Kidney (tissue), 14 donors: Measurements from ENCODE around the gene DHX15. TPM values are rescaled to one million over a fixed set of nuclear protein-coding genes. Genes with fewer than 3 reads are reported as not detected.

ENCODE experiments used
- DNase-seq, 5 donors: peaks; one replicate each; pipeline ENCODE4 v3.0.0-alpha.2; 2013 to 2020
- FAIRE-seq: peaks from 2 replicates; lab custom pipeline; 2012; peaks lifted over from hg19 to GRCh38; lab: Jason Lieb, UNC
- H3K27ac ChIP-seq, 2 donors: one replicate each; pipeline ENCODE4 v1.7.0; 2013; ENCODE audit warnings: low read depth in 2 of 2, low read length in 2 of 2, inconsistent platforms in 1 of 2
- H3K27me3 ChIP-seq: one replicate; pipeline ENCODE4 v1.7.1; 2013; ENCODE audit warnings: low read length, inconsistent platforms; ENCODE audit not compliant: control insufficient read depth, insufficient read depth
- H3K36me3 ChIP-seq, 3 donors: one replicate each; pipeline versions ENCODE4 v1.7.0 to v1.7.1; 2013; ENCODE audit warnings: low read length in 3 of 3, control low read depth in 1 of 3, inconsistent platforms in 1 of 3; ENCODE audit not compliant: insufficient read depth in 3 of 3, control insufficient read depth in 2 of 3
- H3K4me1 ChIP-seq, 3 donors: one replicate each; pipeline versions ENCODE4 v1.7.0 to v1.7.1; 2013; ENCODE audit warnings: low read length in 3 of 3, inconsistent platforms in 1 of 3, low read depth in 1 of 3; ENCODE audit not compliant: control insufficient read depth in 2 of 3, insufficient read depth in 2 of 3
- H3K4me3 ChIP-seq, 3 donors: one replicate each; pipeline versions ENCODE4 v1.7.0 to v1.8.1; 2013; ENCODE audit warnings: low read length in 3 of 3, control low read depth in 1 of 3, inconsistent platforms in 1 of 3
- H3K9ac ChIP-seq, 3 donors: one replicate each; pipeline versions ENCODE4 v1.7.0 to v1.7.1; 2013; ENCODE audit warnings: low read length in 3 of 3, control low read depth in 1 of 3, inconsistent platforms in 1 of 3
- H3K9me3 ChIP-seq, 3 donors: one replicate each; pipeline versions ENCODE4 v1.7.0 to v1.7.1; 2013; ENCODE audit warnings: low read length in 3 of 3, control low read depth in 1 of 3, inconsistent platforms in 1 of 3; ENCODE audit not compliant: control insufficient read depth in 2 of 3, insufficient read depth in 1 of 3
- CTCF ChIP-seq: IDR thresholded peaks from 3 replicates; pipeline ENCODE4 v1.5.1; 2012; ENCODE audit warnings: mild to moderate bottlenecking, moderate library complexity, borderline replicate concordance; ENCODE audit not compliant: insufficient read depth; ENCODE audit errors: extremely low read depth
- intact Hi-C: fragments of 100-400 bp; cut with DNase I; formaldehyde crosslinking; loops from one replicate; pipeline ENCODE4 v1.11.1; 2022
- polyA plus RNA-seq: library from polyadenylated mRNA; stranded (reverse); fragments of 350-450 nt; fragmentation: Illumina TruSeq; extraction: RNeasy Lipid Tissue Mini Kit (QIAGEN cat#74804); gene quantifications from one replicate; pipeline ENCODE4 v1.2.3, GENCODE V29; 2014; ENCODE audit warnings: low read depth, low replicate concordance; ENCODE audit not compliant: insufficient read depth
- total RNA-seq: library from RNA; stranded (reverse); fragmentation: NEBNext Ultra II Directional; extraction: Animal tissue kit (Norgen Biotek cat#: 25700); gene quantifications from one replicate; pipeline ENCODE4 v1.2.1, GENCODE V29; 2021
- donor health status: control.
- donor health status: control.
- donor health status: control.
- donor health status: control.
- donor health status: control.
- donor health status: DM: yes; HTN: yes; CAD: no.
- donor health status: Normal renal cell carcinoma (clear cell type).

DHX15 gene
- total and polyA plus RNA-seq, 2 donors from 2014 or later, result 53.4 to 120 TPM

DNA sequence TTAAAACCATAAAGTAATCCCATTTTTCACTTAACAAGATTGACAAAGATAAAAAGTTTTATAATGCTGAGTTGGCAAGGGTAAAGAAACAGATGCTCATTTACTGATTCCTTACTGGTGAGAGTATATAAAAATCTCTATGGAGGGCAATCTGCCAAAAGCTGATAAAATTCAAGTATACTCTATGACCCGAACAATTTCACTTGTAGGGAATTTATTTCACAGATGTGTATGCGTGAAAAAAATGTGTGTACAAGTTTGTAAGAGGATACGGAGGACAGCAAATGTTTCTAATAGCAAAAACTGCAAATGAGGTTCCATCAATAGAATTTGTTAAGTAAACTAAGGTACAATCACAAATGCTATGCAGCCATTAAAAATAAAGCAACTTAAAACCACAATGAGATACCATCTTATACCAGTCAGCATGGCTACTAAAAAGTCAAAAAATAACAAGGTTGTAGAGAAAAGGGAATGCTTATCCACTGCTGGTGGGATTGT lies 23.4 kb downstream of the DHX15 start:
- no peak for TF ChIP-seq CTCF
- DNase-seq (no peak), FAIRE-seq (no peak)
- H3K9ac ChIP-seq, result no peak overlapping the region
- no peak overlapping the region for H3K4me3 ChIP-seq
- intact Hi-C loops, result no loop called here
- H3K27ac ChIP-seq, result no peak overlapping the region
- H3K36me3 ChIP-seq, result peaks cover 2 to 8% (median 5%) of the 10 kb centered on the region in 3 donors
- H3K9me3 ChIP-seq, result no peaks in the 10 kb centered on the region
- peaks cover 0 to 4% (median 2%) of the 10 kb centered on the region in 3 donors for H3K4me1 ChIP-seq
- no peaks in the 10 kb centered on the region for H3K27me3 ChIP-seq

- intact Hi-C loops, result no loop called here
- Histone ChIP-seq H3K4me3 (no peak overlapping the region), H3K9ac (no peak overlapping the region), H3K36me3 (peaks cover 2 to 8% (median 5%) of the 10 kb centered on the region in 3 donors), H3K9me3 (no peaks in the 10 kb centered on the region), H3K4me1 (peaks cover 0 to 2% (median 0%) of the 10 kb centered on the region in 3 donors), H3K27ac (no peak overlapping the region), H3K27me3 (no peaks in the 10 kb centered on the region)
- DNase-seq (no peak), FAIRE-seq (no peak)
- TF ChIP-seq CTCF, result no peak
Measured at GRCh38 chr4:24559889-24560288, 24.5 kb downstream of the DHX15 start.

DNA sequence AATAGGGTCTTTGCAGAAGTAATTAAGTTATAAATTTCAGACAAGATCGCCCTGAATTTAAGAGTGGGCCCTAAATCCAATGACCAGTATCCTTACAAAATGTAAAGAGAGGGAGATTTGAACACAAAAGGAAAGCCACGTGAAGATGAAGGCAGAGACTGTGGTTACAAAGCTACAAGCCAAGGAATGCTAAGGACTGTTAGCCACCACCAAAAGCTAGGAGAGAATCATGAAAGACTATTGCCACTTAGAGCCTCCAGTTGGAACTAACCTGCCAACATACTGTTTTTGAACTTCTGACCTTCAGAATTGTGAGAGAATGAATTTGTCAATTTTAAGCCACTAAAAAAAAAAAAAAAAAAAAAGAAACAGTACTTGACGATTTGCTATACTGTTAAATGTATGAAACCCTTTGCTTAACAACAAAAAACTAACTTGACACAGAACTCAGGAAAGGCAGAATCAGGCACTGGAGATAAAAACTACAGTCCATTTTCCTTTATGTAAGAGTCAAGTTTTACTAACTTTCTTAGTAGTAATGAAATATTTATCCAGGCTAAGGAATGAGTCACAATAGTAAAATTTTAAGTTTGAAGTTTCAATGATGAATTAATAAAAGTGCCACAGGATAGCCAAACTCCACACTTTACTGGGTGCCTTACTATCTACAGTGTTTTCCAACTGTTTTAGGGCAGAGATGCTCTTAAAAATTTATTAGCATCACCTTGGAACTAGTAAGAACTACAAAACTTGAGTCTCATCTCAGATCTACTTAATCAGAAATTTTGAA lies 25.1 kb downstream of the DHX15 start:
- H3K4me3 ChIP-seq, result no peak overlapping the region
- no peak overlapping the region for H3K9ac ChIP-seq
- no peaks in the 10 kb centered on the region for H3K9me3 ChIP-seq
- no peak for TF ChIP-seq CTCF
- FAIRE-seq (no peak), DNase-seq (no peak)
- H3K27ac ChIP-seq, result no peak overlapping the region
- H3K4me1 ChIP-seq, result peaks cover 0 to 2% (median 0%) of the 10 kb centered on the region in 3 donors
- H3K27me3 ChIP-seq, result no peaks in the 10 kb centered on the region
- H3K36me3 ChIP-seq, result peaks cover 2 to 8% (median 8%) of the 10 kb centered on the region in 3 donors
- intact Hi-C loops, result no loop called here
